Bronchial epithelial cell (primary cell): Measurements from ENCODE around the gene GPR161. TPM values are rescaled to one million over a fixed set of nuclear protein-coding genes. Genes with fewer than 3 reads are reported as not detected.
A peak's percentile ranks its signal among the peaks of the same experiment; 100 is the strongest.

Experiments
- DNase-seq: peaks from one replicate; pipeline ENCODE4 v3.0.0-alpha.2; 2010; ENCODE audit warnings: low read depth
- FAIRE-seq: peaks from 2 replicates; lab custom pipeline; 2011; peaks lifted over from hg19 to GRCh38; lab: Jason Lieb, UNC
- H3K27me3 ChIP-seq: 2 replicates; pipeline ENCODE4 v1.5.1; 2011; ENCODE audit warnings: low read length; ENCODE audit not compliant: control insufficient read depth, insufficient read depth
- H3K36me3 ChIP-seq: 2 replicates; pipeline ENCODE4 v1.5.1; 2011; ENCODE audit warnings: low read length; ENCODE audit not compliant: control insufficient read depth, insufficient read depth
- H3K4me3 ChIP-seq: 2 replicates; pipeline ENCODE4 v1.5.1; 2011; ENCODE audit warnings: mild to moderate bottlenecking, low read depth, low read length, control low read depth
- total RNA-seq: library from RNA; depleted of rRNA; stranded (reverse); fragments of >200 nt; gene quantifications from 2 replicates; pipeline ENCODE4 v1.2.1, GENCODE V29; 2014
- TF ChIP-seq, protein P1 (sequence below): IDR thresholded peaks from 2 replicates; pipeline ENCODE4 v1.5.1; 2011; ENCODE audit warnings: mild to moderate bottlenecking, moderate library complexity, low read length, control low read depth, inconsistent platforms; ENCODE audit not compliant: insufficient read depth, severe bottlenecking

Gene GPR161
- total RNA-seq, 1 donor from 2014 or later = 8.2 TPM

DNA sequence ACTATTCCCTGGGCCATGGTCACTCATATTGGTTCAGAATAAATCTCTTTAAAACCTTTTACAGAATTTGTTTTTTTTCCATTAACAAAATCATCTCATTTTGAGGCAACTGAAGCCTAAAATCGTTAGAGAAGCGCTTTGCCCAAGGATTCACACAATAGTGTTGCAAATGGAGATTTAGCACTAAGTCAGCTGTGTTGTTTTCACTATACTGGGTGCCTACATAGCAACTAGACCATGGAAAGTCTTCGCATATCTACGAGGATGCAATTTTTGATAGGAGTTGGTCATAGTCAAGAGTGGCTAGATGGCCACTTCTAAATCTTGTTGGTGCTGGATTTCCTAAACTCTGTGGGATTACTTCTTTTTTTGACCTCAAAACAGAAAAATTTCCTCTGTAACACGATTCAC is 41.5 kb upstream of the GPR161 start:
- TF ChIP-seq, protein P1, sequence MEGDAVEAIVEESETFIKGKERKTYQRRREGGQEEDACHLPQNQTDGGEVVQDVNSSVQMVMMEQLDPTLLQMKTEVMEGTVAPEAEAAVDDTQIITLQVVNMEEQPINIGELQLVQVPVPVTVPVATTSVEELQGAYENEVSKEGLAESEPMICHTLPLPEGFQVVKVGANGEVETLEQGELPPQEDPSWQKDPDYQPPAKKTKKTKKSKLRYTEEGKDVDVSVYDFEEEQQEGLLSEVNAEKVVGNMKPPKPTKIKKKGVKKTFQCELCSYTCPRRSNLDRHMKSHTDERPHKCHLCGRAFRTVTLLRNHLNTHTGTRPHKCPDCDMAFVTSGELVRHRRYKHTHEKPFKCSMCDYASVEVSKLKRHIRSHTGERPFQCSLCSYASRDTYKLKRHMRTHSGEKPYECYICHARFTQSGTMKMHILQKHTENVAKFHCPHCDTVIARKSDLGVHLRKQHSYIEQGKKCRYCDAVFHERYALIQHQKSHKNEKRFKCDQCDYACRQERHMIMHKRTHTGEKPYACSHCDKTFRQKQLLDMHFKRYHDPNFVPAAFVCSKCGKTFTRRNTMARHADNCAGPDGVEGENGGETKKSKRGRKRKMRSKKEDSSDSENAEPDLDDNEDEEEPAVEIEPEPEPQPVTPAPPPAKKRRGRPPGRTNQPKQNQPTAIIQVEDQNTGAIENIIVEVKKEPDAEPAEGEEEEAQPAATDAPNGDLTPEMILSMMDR = no peak
- DNase-seq = no peak
- no peaks in the 10 kb centered on the region for H3K36me3 ChIP-seq
- no peaks in the 10 kb centered on the region for H3K27me3 ChIP-seq
- H3K4me3 ChIP-seq = peak overlapping the region; percentile 77
- FAIRE-seq = no peak

DNA sequence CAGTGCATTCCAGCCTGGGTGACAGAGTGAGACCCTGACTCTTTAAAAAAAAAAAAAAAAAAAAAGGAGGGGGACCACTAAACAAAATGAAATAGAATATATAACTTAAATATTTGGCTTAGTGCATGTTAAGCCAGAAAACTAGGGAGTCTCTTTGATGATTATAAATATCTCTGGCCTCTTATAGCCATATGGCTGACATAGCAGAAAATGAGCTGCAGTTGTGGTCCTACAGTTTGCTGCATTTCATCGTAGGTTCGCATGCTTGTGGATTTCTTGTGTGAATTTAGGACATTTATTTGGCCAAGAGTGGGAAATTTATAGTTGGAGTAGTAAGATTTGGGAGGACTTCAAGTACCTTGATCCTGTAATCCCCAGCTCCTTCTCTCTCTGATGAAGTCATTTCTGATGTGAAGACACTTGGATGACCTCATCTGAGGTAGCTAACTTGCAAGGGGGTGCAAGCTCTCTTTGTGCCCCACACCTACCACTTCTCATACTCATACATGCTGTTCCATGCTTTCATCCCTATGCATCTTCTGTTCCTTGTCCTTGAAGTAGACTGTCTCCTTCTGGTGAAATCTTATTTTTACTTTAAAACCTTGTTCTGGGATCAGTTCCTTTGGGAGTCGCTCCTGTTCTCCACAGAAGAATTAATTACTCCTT is 35.7 kb upstream of the GPR161 start:
- Histone ChIP-seq H3K4me3 (no peak overlapping the region), H3K27me3 (no peaks in the 10 kb centered on the region), H3K36me3 (no peaks in the 10 kb centered on the region)
- FAIRE-seq (no peak), DNase-seq (no peak)
- TF ChIP-seq, protein P1 = no peak

DNA sequence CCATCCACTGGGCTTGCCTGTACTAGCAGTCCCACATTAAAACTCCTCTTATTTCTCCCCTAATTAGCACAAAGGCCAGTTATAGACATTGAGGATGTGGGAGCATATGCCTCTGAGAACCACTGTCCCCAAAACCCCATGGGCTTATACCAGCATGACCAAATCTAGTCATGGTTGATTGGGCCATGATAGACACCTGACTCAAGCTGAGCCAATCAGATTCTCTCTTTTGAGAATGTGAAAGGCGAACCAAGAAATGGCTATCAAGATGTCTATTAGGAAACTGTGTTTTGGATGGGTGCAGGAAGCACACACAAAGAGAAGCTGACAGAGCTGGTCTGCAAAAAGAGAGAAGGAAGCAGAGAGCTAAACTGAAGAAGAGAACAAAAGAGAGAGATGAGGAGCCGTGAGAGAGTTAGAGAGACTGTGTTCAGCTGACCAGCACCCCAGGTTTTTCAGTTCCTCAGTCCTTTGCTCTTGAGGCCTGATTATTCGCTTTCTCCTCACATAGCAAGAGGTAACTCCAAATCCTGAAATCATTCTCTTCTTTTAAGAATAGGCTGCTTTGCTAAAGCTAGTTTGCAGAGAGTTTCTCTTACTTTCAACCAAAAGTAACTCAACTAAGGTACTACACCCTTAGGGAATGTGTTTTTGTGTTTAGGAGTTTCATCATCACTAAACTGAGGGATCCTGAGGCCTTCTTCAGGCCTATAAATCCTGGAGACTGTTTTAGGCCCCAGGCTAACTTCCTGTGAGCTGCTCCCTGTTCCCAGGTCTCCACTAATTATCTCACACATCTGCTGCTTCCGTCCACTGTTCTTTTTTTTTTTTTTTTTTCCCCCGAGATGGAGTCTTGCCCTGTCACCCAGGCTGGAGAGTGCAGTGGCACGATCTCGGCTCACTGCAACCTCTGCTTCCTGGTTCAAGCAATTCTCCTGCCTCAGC is 34.1 kb upstream of the GPR161 start:
- Histone ChIP-seq H3K36me3 (no peaks in the 10 kb centered on the region), H3K27me3 (no peaks in the 10 kb centered on the region), H3K4me3 (no peak overlapping the region)
- DNase-seq = no peak
- no peak for FAIRE-seq
- TF ChIP-seq, protein P1 = no peak

DNA sequence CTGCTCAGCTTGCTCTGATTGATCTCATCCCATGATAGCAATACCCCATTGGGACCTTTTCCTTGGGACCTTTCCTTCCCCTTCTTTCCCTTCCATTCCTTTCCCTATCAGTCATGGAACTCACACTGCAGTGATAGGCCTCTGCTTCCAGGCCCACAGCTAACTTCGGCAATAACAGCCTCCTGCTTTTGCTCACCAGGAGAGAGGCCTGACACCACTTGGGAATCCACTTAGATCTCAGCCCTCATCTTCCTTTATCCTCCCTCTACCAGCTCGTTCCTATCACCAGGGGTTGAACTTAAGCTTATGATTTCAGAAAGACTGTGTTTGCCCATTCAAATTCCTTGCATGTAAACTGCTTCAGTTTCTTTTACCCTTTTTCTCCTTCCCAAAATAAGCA is 31.1 kb upstream of the GPR161 start:
- TF ChIP-seq, protein P1 = no peak
- Histone ChIP-seq H3K36me3 (no peaks in the 10 kb centered on the region), H3K27me3 (no peaks in the 10 kb centered on the region), H3K4me3 (no peak overlapping the region)
- FAIRE-seq (no peak), DNase-seq (no peak)

DNA sequence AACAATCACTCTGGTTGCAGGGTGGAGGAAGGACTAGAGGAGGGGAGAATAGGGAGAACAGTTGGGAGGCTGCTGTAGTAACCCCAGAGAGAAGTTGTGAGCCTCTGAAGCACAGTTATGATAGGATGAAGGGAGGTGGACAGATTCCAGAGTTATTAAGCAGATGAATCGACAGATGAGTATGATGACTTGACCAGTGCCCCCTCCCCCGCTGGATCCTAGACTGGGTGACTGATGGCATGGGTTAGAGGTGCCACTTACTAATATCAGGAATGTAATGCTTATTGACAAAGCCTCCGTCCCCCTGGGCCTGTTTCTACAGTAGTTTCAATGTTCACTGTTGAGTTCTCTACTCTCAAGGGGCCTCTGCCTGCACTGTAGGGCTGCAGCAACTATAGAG is 28.0 kb upstream of the GPR161 start:
- TF ChIP-seq, protein P1 = no peak
- FAIRE-seq = no peak
- Histone ChIP-seq H3K36me3 (no peaks in the 10 kb centered on the region), H3K27me3 (no peaks in the 10 kb centered on the region), H3K4me3 (no peak overlapping the region)
- peak; percentile 42 for DNase-seq
